Left lung (tissue), 10 donors: ENCODE data around the gene DLG2. TPM values are rescaled to one million over a fixed set of nuclear protein-coding genes. Genes with fewer than 3 reads are reported as not detected.

ENCODE experiments used
- ATAC-seq: fragments of 200-7000 bp; cut with Tn5 transposase; one replicate; pipeline ENCODE4 v1.9.1; 2020; ENCODE audit warnings: moderate library complexity
- DNase-seq, 4 donors: peaks; one replicate each; pipeline ENCODE4 v3.0.0-alpha.2; 2013 to 2020
- H3K27ac ChIP-seq, 2 donors: fragments of 200-600 bp; sonication (generic) in 1 of 2; one replicate each; pipeline versions ENCODE4 v1.5.0 to v1.8.0; 2020 to 2021
- H3K27me3 ChIP-seq, 2 donors: fragments of 200-600 bp; sonication (generic) in 1 of 2; one replicate each; pipeline versions ENCODE4 v1.5.0 to v1.8.0; 2020 to 2021
- H3K36me3 ChIP-seq, 2 donors: fragments of 200-600 bp; sonication (generic) in 1 of 2; one replicate each; pipeline versions ENCODE4 v1.5.0 to v1.8.0; 2020 to 2021
- H3K4me1 ChIP-seq, 2 donors: fragments of 200-600 bp; one replicate each; pipeline ENCODE4 v1.8.0; 2021
- H3K4me3 ChIP-seq, 2 donors: fragments of 200-600 bp; sonication (generic) in 1 of 2; one replicate each; pipeline versions ENCODE4 v1.5.0 to v1.8.0; 2020 to 2021; ENCODE audit warnings: mild to moderate bottlenecking in 1 of 2
- H3K9me3 ChIP-seq, 2 donors: fragments of 200-600 bp; sonication (generic) in 1 of 2; one replicate each; pipeline versions ENCODE4 v1.5.0 to v1.8.0; 2020 to 2021
- CTCF ChIP-seq, 2 donors: fragments of 200-600 bp; sonication (generic) in 1 of 2; IDR thresholded peaks; one replicate each; pipeline versions ENCODE4 v1.5.0 to v1.8.0; 2021; ENCODE audit warnings: antibody characterized with exemption in 2 of 2
- intact Hi-C, 2 donors: fragments of 100-400 bp; cut with DNase I; formaldehyde crosslinking; loops; one replicate each; pipeline versions ENCODE4 v1.11.2 to v1.14.2; 2022
- polyA plus RNA-seq, 6 donors: library from polyadenylated mRNA; unstranded; fragments of 120-200 nt; gene quantifications; one replicate each; pipeline ENCODE4 v1.2.1, GENCODE V29; 2013; ENCODE audit not compliant: insufficient read length in 6 of 6
- total RNA-seq, 2 donors: library from RNA; stranded (reverse); fragmentation: NEBNext Ultra II Directional; extraction: Animal tissue kit (Norgen Biotek cat#: 25700); gene quantifications; one replicate each; pipeline ENCODE4 v1.2.1, GENCODE V29; 2021
- donor health status: DM: no; HTN: yes; CAD: no.
- donor health status: DM: no; HTN: no; CAD: no.

The DLG2 gene
- total and polyA plus RNA-seq, 8 donors, result 4.5 to 15.0 (median 8.6) TPM

GRCh38 chr11:83625336-83625735, 2001.8 kb downstream of the DLG2 start:
- H3K27me3 ChIP-seq, result no peaks in the 10 kb centered on the region
- H3K9me3 ChIP-seq, result no peaks in the 10 kb centered on the region
- intact Hi-C loops, result no loop called here
- no peak for DNase-seq
- no peak for ATAC-seq
- no peak overlapping the region for H3K27ac ChIP-seq
- TF ChIP-seq CTCF (IDR thresholded peaks at IDR 0.05), result no peak
- no peak overlapping the region for H3K4me3 ChIP-seq
- no peaks in the 10 kb centered on the region for H3K4me1 ChIP-seq
- H3K36me3 ChIP-seq, result no peaks in the 10 kb centered on the region

GRCh38 chr11:83617671-83618070, 2009.5 kb downstream of the DLG2 start:
- ATAC-seq (no peak), DNase-seq (no peak)
- Histone ChIP-seq H3K27me3 (no peaks in the 10 kb centered on the region), H3K4me1 (no peaks in the 10 kb centered on the region), H3K27ac (no peak overlapping the region), H3K4me3 (no peak overlapping the region), H3K9me3 (no peaks in the 10 kb centered on the region), H3K36me3 (no peaks in the 10 kb centered on the region)
- no peak for TF ChIP-seq CTCF (IDR thresholded peaks at IDR 0.05)
- intact Hi-C loops, result no loop called here

GRCh38 chr11:83613767-83614121, 2013.4 kb downstream of the DLG2 start:
- no peak for TF ChIP-seq CTCF (IDR thresholded peaks at IDR 0.05)
- DNase-seq (no peak), ATAC-seq (no peak)
- no peaks in the 10 kb centered on the region for H3K4me1 ChIP-seq
- H3K9me3 ChIP-seq, result no peaks in the 10 kb centered on the region
- no peak overlapping the region for H3K4me3 ChIP-seq
- no peaks in the 10 kb centered on the region for H3K36me3 ChIP-seq
- intact Hi-C loops, result no loop called here
- no peak overlapping the region for H3K27ac ChIP-seq
- H3K27me3 ChIP-seq, result no peaks in the 10 kb centered on the region

- ATAC-seq (no peak), DNase-seq (no peak)
- no peaks in the 10 kb centered on the region for H3K27me3 ChIP-seq
- no peak for TF ChIP-seq CTCF (IDR thresholded peaks at IDR 0.05)
- no peak overlapping the region for H3K4me3 ChIP-seq
- H3K27ac ChIP-seq, result no peak overlapping the region
- no peaks in the 10 kb centered on the region for H3K4me1 ChIP-seq
- no peaks in the 10 kb centered on the region for H3K36me3 ChIP-seq
- H3K9me3 ChIP-seq, result no peaks in the 10 kb centered on the region
- intact Hi-C loops, result no loop called here
These were observed 2014.0 kb downstream of the DLG2 start for GRCh38 chr11:83612891-83613766.

GRCh38 chr11:83611600-83611999, 2015.5 kb downstream of the DLG2 start:
- TF ChIP-seq CTCF (IDR thresholded peaks at IDR 0.05), result no peak
- H3K9me3 ChIP-seq, result no peaks in the 10 kb centered on the region
- H3K4me1 ChIP-seq, result no peaks in the 10 kb centered on the region
- intact Hi-C loops, result no loop called here
- ATAC-seq, result no peak
- H3K36me3 ChIP-seq, result no peaks in the 10 kb centered on the region
- H3K27me3 ChIP-seq, result no peaks in the 10 kb centered on the region
- DNase-seq, result no peak
- no peak overlapping the region for H3K4me3 ChIP-seq
- no peak overlapping the region for H3K27ac ChIP-seq
